CD14-positive monocyte (primary cell): Measurements from ENCODE around the gene KATNBL1. TPM values are rescaled to one million over a fixed set of nuclear protein-coding genes. Genes with fewer than 3 reads are reported as not detected.

Source experiments
- DNase-seq, 3 donors: peaks; one replicate each; pipeline ENCODE4 v3.0.0-alpha.2; 2011 to 2022
- H2AFZ ChIP-seq: 2 replicates; pipeline ENCODE4 v1.6.0; 2012; ENCODE audit warnings: mild to moderate bottlenecking, low read depth, low read length, inconsistent platforms; ENCODE audit not compliant: insufficient read depth, poor library complexity, severe bottlenecking
- H3K27ac ChIP-seq, 2 donors: 1 replicate in 1 of 2; 2 replicates in 1 of 2; pipeline ENCODE4 v1.5.1; 2012 to 2013; ENCODE audit warnings: low read length in 2 of 2, control low read depth in 1 of 2, inconsistent platforms in 1 of 2, low read depth in 1 of 2, mild to moderate bottlenecking in 1 of 2
- H3K27me3 ChIP-seq, 2 donors: one replicate each; pipeline versions ENCODE4 v1.6.0 to v1.6.1; 2011 to 2013; ENCODE audit warnings: low read length in 2 of 2; ENCODE audit not compliant: control insufficient read depth in 2 of 2, insufficient read depth in 2 of 2
- H3K36me3 ChIP-seq, 2 donors: replicated peaks in 1 of 2; 1 replicate in 1 of 2; 2 replicates in 1 of 2; pipeline versions ENCODE4 v1.5.1 to v1.6.1; 2012 to 2013; ENCODE audit warnings: low read length in 2 of 2, control low read depth in 1 of 2, inconsistent platforms in 1 of 2, mild to moderate bottlenecking in 1 of 2; ENCODE audit not compliant: insufficient read depth in 2 of 2, control insufficient read depth in 1 of 2
- H3K4me1 ChIP-seq, 2 donors: 1 replicate in 1 of 2; 2 replicates in 1 of 2; pipeline versions ENCODE4 v1.5.1 to v1.6.1; 2012 to 2013; ENCODE audit warnings: low read length in 2 of 2, control low read depth in 1 of 2, inconsistent platforms in 1 of 2, mild to moderate bottlenecking in 1 of 2, moderate library complexity in 1 of 2; ENCODE audit not compliant: insufficient read depth in 2 of 2, control insufficient read depth in 1 of 2
- H3K4me2 ChIP-seq: replicated peaks from 2 replicates; pipeline ENCODE3; 2012; ENCODE audit warnings: low read length, moderate library complexity, mild to moderate bottlenecking; ENCODE audit not compliant: poor library complexity, severe bottlenecking; ENCODE audit errors: extremely low read depth
- H3K4me3 ChIP-seq, 3 experiments: fragments of 200-600 bp in 1 of 3; sonication (generic) in 1 of 3; replicated peaks in 1 of 3; 1 replicate in 2 of 3; 2 replicates in 1 of 3; pipeline ENCODE4 v1.5.1; 2011 to 2013; ENCODE audit warnings: low read length in 3 of 3, mild to moderate bottlenecking in 3 of 3, control low read depth in 2 of 3, low read depth in 2 of 3, inconsistent platforms in 1 of 3, moderate library complexity in 1 of 3
- H3K79me2 ChIP-seq: 2 replicates; pipeline ENCODE4 v1.6.0; 2012; ENCODE audit warnings: mild to moderate bottlenecking, control low read depth, inconsistent platforms, low read length, moderate library complexity; ENCODE audit not compliant: insufficient read depth
- H3K9ac ChIP-seq: 2 replicates; pipeline ENCODE4 v1.6.0; 2017; ENCODE audit warnings: low read length, mild to moderate bottlenecking; ENCODE audit not compliant: insufficient read depth, poor library complexity, severe bottlenecking
- H3K9me3 ChIP-seq, 2 donors: replicated peaks in 1 of 2; 1 replicate in 1 of 2; 2 replicates in 1 of 2; pipeline versions ENCODE4 v1.5.1 to v1.6.1; 2012 to 2013; ENCODE audit warnings: low read length in 2 of 2, control low read depth in 1 of 2; ENCODE audit not compliant: control insufficient read depth in 1 of 2, insufficient read depth in 1 of 2
- H4K20me1 ChIP-seq: 2 replicates; pipeline ENCODE4 v1.6.0; 2012; ENCODE audit warnings: mild to moderate bottlenecking, low read length, control low read depth, moderate library complexity; ENCODE audit not compliant: insufficient read depth
- H3K27ac Mint-ChIP-seq, 7 donors: one replicate each; pipeline ENCODE4 v1.8.0; 2020; ENCODE audit warnings: mild to moderate bottlenecking in 7 of 7, mixed read lengths in 7 of 7, moderate library complexity in 6 of 7, inconsistent platforms in 2 of 7
- H3K27me3 Mint-ChIP-seq, 3 donors: one replicate each; pipeline ENCODE4 v1.8.0; 2021 to 2022; ENCODE audit warnings: low read depth in 3 of 3, mild to moderate bottlenecking in 3 of 3, mixed read lengths in 3 of 3, moderate library complexity in 3 of 3, inconsistent platforms in 1 of 3
- H3K36me3 Mint-ChIP-seq, 2 donors: one replicate each; pipeline ENCODE4 v1.8.0; 2020; ENCODE audit warnings: mixed read lengths in 2 of 2, inconsistent platforms in 1 of 2, mild to moderate bottlenecking in 1 of 2
- H3K4me1 Mint-ChIP-seq: one replicate; pipeline ENCODE4 v1.8.0; 2020; ENCODE audit warnings: mild to moderate bottlenecking, mixed read lengths
- H3K4me3 Mint-ChIP-seq, 2 donors: one replicate each; pipeline ENCODE4 v1.8.0; 2020; ENCODE audit warnings: mild to moderate bottlenecking in 2 of 2, mixed read lengths in 2 of 2, moderate library complexity in 1 of 2
- H3K9me3 Mint-ChIP-seq, 7 donors: one replicate each; pipeline ENCODE4 v1.8.0; 2020 to 2022; ENCODE audit warnings: mixed read lengths in 7 of 7, mild to moderate bottlenecking in 6 of 7, moderate library complexity in 6 of 7, inconsistent platforms in 2 of 7
- WGBS: methylation state at CpG from one replicate; pipeline ENCODE4 v1.1.5; 2013; ENCODE audit warnings: missing lambda C conversion rate; ENCODE audit not compliant: insufficient coverage; 5-methylcytosine and 5-hydroxymethylcytosine counted together
- intact Hi-C, 2 donors: fragments of 100-400 bp; cut with micrococcal nuclease; formaldehyde crosslinking; loops; one replicate each; pipeline versions ENCODE4 v1.15.0 to v1.15.1; 2023
- polyA plus RNA-seq, 3 donors: library from polyadenylated mRNA; depleted of rRNA in 1 of 3; unstranded in 2 of 3; stranded (reverse) in 1 of 3; fragments of 300-500 nt in 2 of 3; fragments of >200 nt in 1 of 3; fragmentation: Illumina TruSeq in 2 of 3; gene quantifications; 1 replicate in 2 of 3; 2 replicates in 1 of 3; pipeline ENCODE4 v1.2.3, GENCODE V29; 2012 to 2021
- TF ChIP-seq, protein P1 (sequence below): fragments of 200-600 bp; IDR thresholded peaks from one replicate; pipeline ENCODE4 v1.8.0; 2022; ENCODE audit warnings: antibody characterized with exemption, mild to moderate bottlenecking

KATNBL1 gene
- polyA plus RNA-seq, 3 donors: 16.5 to 38.4 (median 37.7) TPM

DNA sequence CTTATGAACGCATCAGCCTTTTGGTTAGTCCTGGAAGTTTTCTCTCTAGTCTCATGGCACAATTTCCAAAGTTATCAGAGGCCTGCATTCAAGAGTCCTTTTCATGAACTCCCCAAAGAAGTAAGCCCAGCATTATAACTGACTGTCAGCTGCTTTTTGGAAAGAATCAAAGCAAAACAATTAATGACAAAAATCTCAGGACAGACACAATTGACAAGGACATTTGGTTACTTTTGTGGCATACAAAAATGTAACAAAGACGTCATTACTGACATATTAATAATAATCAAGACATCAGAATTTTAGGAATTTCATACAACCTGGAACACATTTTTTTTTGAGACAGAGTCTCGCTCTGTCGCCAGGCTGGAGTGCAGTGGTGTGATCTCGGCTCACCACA, 21.2 kb downstream of the KATNBL1 start:
- Histone ChIP-seq H4K20me1 (peaks cover 4% of the 10 kb centered on the region), H3K79me2 (peaks cover 84% of the 10 kb centered on the region), H3K36me3 (no peaks in the 10 kb centered on the region), H3K9me3 (peaks cover 0 to 11% of the 10 kb centered on the region in 2 donors), H3K4me1 (peaks cover 10 to 11% of the 10 kb centered on the region in 2 donors), H2AFZ (no peak overlapping the region), H3K9ac (no peak overlapping the region), H3K27ac (no peak overlapping the region), H3K4me2 (no peak overlapping the region), H3K4me3 (no peak overlapping the region), H3K27me3 (no peaks in the 10 kb centered on the region)
- peaks cover 25% of the 10 kb centered on the region for H3K4me1 Mint-ChIP-seq
- WGBS: 93% methylated on average over 2 of the region's 5 CpGs
- DNase-seq: no peak
- no peaks in the 10 kb centered on the region for H3K27me3 Mint-ChIP-seq
- TF ChIP-seq, protein P1, sequence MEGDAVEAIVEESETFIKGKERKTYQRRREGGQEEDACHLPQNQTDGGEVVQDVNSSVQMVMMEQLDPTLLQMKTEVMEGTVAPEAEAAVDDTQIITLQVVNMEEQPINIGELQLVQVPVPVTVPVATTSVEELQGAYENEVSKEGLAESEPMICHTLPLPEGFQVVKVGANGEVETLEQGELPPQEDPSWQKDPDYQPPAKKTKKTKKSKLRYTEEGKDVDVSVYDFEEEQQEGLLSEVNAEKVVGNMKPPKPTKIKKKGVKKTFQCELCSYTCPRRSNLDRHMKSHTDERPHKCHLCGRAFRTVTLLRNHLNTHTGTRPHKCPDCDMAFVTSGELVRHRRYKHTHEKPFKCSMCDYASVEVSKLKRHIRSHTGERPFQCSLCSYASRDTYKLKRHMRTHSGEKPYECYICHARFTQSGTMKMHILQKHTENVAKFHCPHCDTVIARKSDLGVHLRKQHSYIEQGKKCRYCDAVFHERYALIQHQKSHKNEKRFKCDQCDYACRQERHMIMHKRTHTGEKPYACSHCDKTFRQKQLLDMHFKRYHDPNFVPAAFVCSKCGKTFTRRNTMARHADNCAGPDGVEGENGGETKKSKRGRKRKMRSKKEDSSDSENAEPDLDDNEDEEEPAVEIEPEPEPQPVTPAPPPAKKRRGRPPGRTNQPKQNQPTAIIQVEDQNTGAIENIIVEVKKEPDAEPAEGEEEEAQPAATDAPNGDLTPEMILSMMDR: no peak
- peak overlapping the region in 4 of 7 donors; percentile 29 to 68 (median 36) for H3K27ac Mint-ChIP-seq
- H3K4me3 Mint-ChIP-seq: no peak overlapping the region
- intact Hi-C loops: no loop called here
- H3K9me3 Mint-ChIP-seq: peaks cover 0 to 12% (median 4%) of the 10 kb centered on the region in 7 donors
- H3K36me3 Mint-ChIP-seq: peaks cover 6 to 20% of the 10 kb centered on the region in 2 donors

DNA sequence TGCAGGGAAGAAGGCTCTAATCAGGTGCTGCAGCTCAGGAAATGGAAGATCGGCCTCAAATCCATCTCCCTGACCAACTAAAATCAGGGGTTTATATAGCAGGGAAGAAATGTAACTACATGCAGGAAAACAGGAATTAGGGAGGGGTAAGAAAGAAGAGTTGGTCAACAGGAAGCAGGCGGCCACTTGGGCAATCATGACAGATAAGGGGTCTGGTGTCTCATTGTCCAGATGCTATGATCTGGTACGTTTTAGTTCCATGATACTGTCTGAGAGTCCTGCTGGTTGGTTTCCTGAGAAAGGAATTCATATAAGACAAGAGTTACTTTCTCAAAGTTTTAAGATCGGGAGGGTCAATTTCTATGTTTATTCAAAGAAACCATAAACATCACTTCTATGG, 24.2 kb downstream of the KATNBL1 start:
- Histone ChIP-seq H4K20me1 (peaks cover 9% of the 10 kb centered on the region), H3K4me3 (no peak overlapping the region), H3K9ac (no peak overlapping the region), H3K4me1 (peaks cover 10 to 16% of the 10 kb centered on the region in 2 donors), H3K79me2 (peaks cover 76% of the 10 kb centered on the region), H2AFZ (no peak overlapping the region), H3K27ac (peak overlapping the region in 1 of 2 donors; percentile 28), H3K36me3 (no peaks in the 10 kb centered on the region), H3K27me3 (no peaks in the 10 kb centered on the region), H3K9me3 (peaks cover 0 to 11% of the 10 kb centered on the region in 2 donors), H3K4me2 (no peak overlapping the region)
- Mint-ChIP-seq H3K27me3 (no peaks in the 10 kb centered on the region), H3K9me3 (peaks cover 0 to 10% (median 4%) of the 10 kb centered on the region in 7 donors), H3K4me1 (peaks cover 31% of the 10 kb centered on the region), H3K27ac (peak overlapping the region in 6 of 7 donors; percentile 1 to 68 (median 32)), H3K4me3 (peak overlapping the region in 1 of 2 donors; percentile 31), H3K36me3 (peaks cover 6 to 25% of the 10 kb centered on the region in 2 donors)
- intact Hi-C loops: no loop called here
- DNase-seq: no peak
- WGBS: 22% methylated on average over 1 of the region's 4 CpGs
- TF ChIP-seq, protein P1: no peak
